Activated CD8-positive, alpha-beta T cell treated with anti-CD3 and anti-CD28 coated beads, Interleukin-2, amount 10 ng/mL, durations not matched to agents 7 days and 5 days (primary cell): ENCODE data around the gene GCC1. TPM values are rescaled to one million over a fixed set of nuclear protein-coding genes. Genes with fewer than 3 reads are reported as not detected.

ENCODE experiments used
- ATAC-seq: fragments of 150-1000 bp; cut with Tn5 transposase; one replicate; pipeline ENCODE4 v1.10.0; 2021; ENCODE audit warnings: moderate library complexity
- CTCF ChIA-PET: fragments of 350-600 bp; sonication (Branson Sonifier 250); formaldehyde crosslinking; loops from one replicate; lab custom pipeline; 2021; ENCODE audit warnings: antibody characterized with exemption; lab: Charles Lee
- POLR2A ChIA-PET: fragments of 350-600 bp; sonication (Branson Sonifier 250); formaldehyde crosslinking; loops from one replicate; lab custom pipeline; 2021; ENCODE audit warnings: antibody characterized with exemption; lab: Charles Lee
- DNase-seq: peaks from one replicate; pipeline ENCODE4 v3.0.0-alpha.2; 2020
- H3K27ac Mint-ChIP-seq: one replicate; pipeline ENCODE4 v1.8.0; 2021; ENCODE audit warnings: mild to moderate bottlenecking, mixed read lengths
- H3K27me3 Mint-ChIP-seq: one replicate; pipeline ENCODE4 v1.8.0; 2021; ENCODE audit warnings: low read depth, mixed read lengths
- H3K36me3 Mint-ChIP-seq: one replicate; pipeline ENCODE4 v1.8.0; 2021; ENCODE audit warnings: low read depth, mixed read lengths
- H3K4me1 Mint-ChIP-seq: one replicate; pipeline ENCODE4 v1.8.0; 2021; ENCODE audit warnings: low read depth, mixed read lengths
- H3K4me3 Mint-ChIP-seq: one replicate; pipeline ENCODE4 v1.8.0; 2021; ENCODE audit warnings: mild to moderate bottlenecking, mixed read lengths
- H3K9me3 Mint-ChIP-seq: one replicate; pipeline ENCODE4 v1.8.0; 2022; ENCODE audit warnings: mixed read lengths; ENCODE audit not compliant: insufficient read depth
- total RNA-seq, 2 experiments: library from RNA; stranded (reverse); gene quantifications; one replicate each; pipeline ENCODE4 v1.2.3, GENCODE V29; 2021

The GCC1 gene
- total RNA-seq, 2 experiments from 2014 or later, result 18.0 to 18.6 TPM

GRCh38 chr7:127616724-127617123, 31.3 kb upstream of the GCC1 start:
- CTCF ChIA-PET, result no interaction called here
- Mint-ChIP-seq H3K27me3 (peaks cover 40% of the 10 kb centered on the region), H3K9me3 (no peaks in the 10 kb centered on the region), H3K36me3 (no peaks in the 10 kb centered on the region), H3K27ac (no peak overlapping the region), H3K4me3 (no peak overlapping the region), H3K4me1 (peaks cover 6% of the 10 kb centered on the region)
- DNase-seq, result no peak
- POLR2A ChIA-PET, result no interaction called here
- ATAC-seq, result no peak

GRCh38 chr7:127612263-127612662, 26.9 kb upstream of the GCC1 start:
- DNase-seq (no peak), ATAC-seq (no peak)
- H3K4me1 Mint-ChIP-seq, result no peaks in the 10 kb centered on the region
- no peaks in the 10 kb centered on the region for H3K36me3 Mint-ChIP-seq
- CTCF ChIA-PET, result no interaction called here
- no peak overlapping the region for H3K4me3 Mint-ChIP-seq
- no peaks in the 10 kb centered on the region for H3K9me3 Mint-ChIP-seq
- H3K27me3 Mint-ChIP-seq, result peaks cover 9% of the 10 kb centered on the region
- POLR2A ChIA-PET, result no interaction called here
- H3K27ac Mint-ChIP-seq, result no peak overlapping the region

GRCh38 chr7:127609297-127609696, 23.9 kb upstream of the GCC1 start:
- Mint-ChIP-seq H3K9me3 (no peaks in the 10 kb centered on the region), H3K4me1 (no peaks in the 10 kb centered on the region), H3K27me3 (no peaks in the 10 kb centered on the region), H3K4me3 (no peak overlapping the region), H3K27ac (no peak overlapping the region), H3K36me3 (no peaks in the 10 kb centered on the region)
- CTCF ChIA-PET, result no interaction called here
- ATAC-seq (no peak), DNase-seq (no peak)
- POLR2A ChIA-PET, result no interaction called here

- Mint-ChIP-seq H3K27me3 (no peaks in the 10 kb centered on the region), H3K27ac (no peak overlapping the region), H3K9me3 (no peaks in the 10 kb centered on the region), H3K36me3 (no peaks in the 10 kb centered on the region), H3K4me3 (no peak overlapping the region), H3K4me1 (no peaks in the 10 kb centered on the region)
- DNase-seq, result no peak
- POLR2A ChIA-PET, result no interaction called here
- CTCF ChIA-PET, result interaction anchor here (0.6 to 1.5 kb wide), 2 partner anchors 20 to 159 kb away, joined by 3 read pairs; no protein-coding TSS in a partner anchor
- ATAC-seq, result no peak
Measured at GRCh38 chr7:127608446-127608845, 23.1 kb upstream of the GCC1 start.

- H3K27me3 Mint-ChIP-seq, result peaks cover 3% of the 10 kb centered on the region
- H3K4me1 Mint-ChIP-seq, result no peaks in the 10 kb centered on the region
- ATAC-seq (no peak), DNase-seq (no peak)
- H3K36me3 Mint-ChIP-seq, result no peaks in the 10 kb centered on the region
- CTCF ChIA-PET, result no interaction called here
- no peak overlapping the region for H3K4me3 Mint-ChIP-seq
- H3K9me3 Mint-ChIP-seq, result no peaks in the 10 kb centered on the region
- POLR2A ChIA-PET, result no interaction called here
- no peak overlapping the region for H3K27ac Mint-ChIP-seq
Measured at GRCh38 chr7:127600885-127601284, 15.5 kb upstream of the GCC1 start.

GRCh38 chr7:127598318-127598717, 12.9 kb upstream of the GCC1 start:
- Mint-ChIP-seq H3K9me3 (no peaks in the 10 kb centered on the region), H3K36me3 (no peaks in the 10 kb centered on the region), H3K4me3 (no peak overlapping the region), H3K4me1 (no peaks in the 10 kb centered on the region), H3K27ac (no peak overlapping the region), H3K27me3 (peaks cover 3% of the 10 kb centered on the region)
- CTCF ChIA-PET, result interaction anchor here (1.5 kb wide), 1 partner anchor 13 kb away, joined by 3 read pairs; the partner anchor contains the start of gene GCC1
- POLR2A ChIA-PET, result no interaction called here
- ATAC-seq (no peak), DNase-seq (no peak)

GRCh38 chr7:127595737-127596136, 10.3 kb upstream of the GCC1 start:
- H3K27me3 Mint-ChIP-seq, result peaks cover 3% of the 10 kb centered on the region
- DNase-seq, result no peak

GRCh38 chr7:127594490-127594889, 9.1 kb upstream of the GCC1 start:
- Mint-ChIP-seq H3K4me3 (no peak overlapping the region), H3K27ac (no peak overlapping the region), H3K27me3 (peaks cover 3% of the 10 kb centered on the region), H3K4me1 (peaks cover 6% of the 10 kb centered on the region), H3K36me3 (peaks cover 21% of the 10 kb centered on the region), H3K9me3 (no peaks in the 10 kb centered on the region)
- ChIA-PET POLR2A (no interaction called here), CTCF (no interaction called here)
- no peak for ATAC-seq
- DNase-seq, result no peak

More at GRCh38 chr7:127595737-127596136, 10.3 kb upstream of the GCC1 start:
- Mint-ChIP-seq H3K36me3 (peaks cover 10% of the 10 kb centered on the region), H3K4me3 (no peak overlapping the region), H3K9me3 (no peaks in the 10 kb centered on the region), H3K4me1 (no peaks in the 10 kb centered on the region), H3K27ac (no peak overlapping the region)
- no peak for ATAC-seq
- POLR2A ChIA-PET, result interaction anchor here (1.1 kb wide), 1 partner anchor 10 kb away, joined by 4 read pairs; the partner anchor contains the start of gene GCC1
- CTCF ChIA-PET, result no interaction called here

- Mint-ChIP-seq H3K27me3 (peaks cover 3% of the 10 kb centered on the region), H3K27ac (no peak overlapping the region), H3K4me3 (no peak overlapping the region), H3K4me1 (peaks cover 11% of the 10 kb centered on the region), H3K9me3 (no peaks in the 10 kb centered on the region), H3K36me3 (peaks cover 22% of the 10 kb centered on the region)
- ChIA-PET POLR2A (no interaction called here), CTCF (no interaction called here)
- no peak for ATAC-seq
- DNase-seq, result no peak
Measured at GRCh38 chr7:127592550-127592949, 7.2 kb upstream of the GCC1 start.

- Mint-ChIP-seq H3K4me1 (peaks cover 15% of the 10 kb centered on the region), H3K4me3 (no peak overlapping the region), H3K9me3 (no peaks in the 10 kb centered on the region), H3K27ac (no peak overlapping the region), H3K27me3 (no peaks in the 10 kb centered on the region), H3K36me3 (peaks cover 22% of the 10 kb centered on the region)
- ChIA-PET CTCF (no interaction called here), POLR2A (no interaction called here)
- DNase-seq, result no peak
- ATAC-seq, result no peak
Measured at GRCh38 chr7:127591591-127591990, 6.2 kb upstream of the GCC1 start.

GRCh38 chr7:127591189-127591588, 5.8 kb upstream of the GCC1 start:
- H3K9me3 Mint-ChIP-seq, result no peaks in the 10 kb centered on the region
- CTCF ChIA-PET, result no interaction called here
- H3K4me1 Mint-ChIP-seq, result peaks cover 15% of the 10 kb centered on the region
- POLR2A ChIA-PET, result no interaction called here
- H3K27me3 Mint-ChIP-seq, result no peaks in the 10 kb centered on the region
- DNase-seq (no peak), ATAC-seq (no peak)
- no peak overlapping the region for H3K27ac Mint-ChIP-seq
- H3K36me3 Mint-ChIP-seq, result peaks cover 22% of the 10 kb centered on the region
- H3K4me3 Mint-ChIP-seq, result no peak overlapping the region

- Mint-ChIP-seq H3K27ac (peak overlapping the region; percentile 60), H3K4me3 (peak overlapping the region; percentile 85), H3K4me1 (peaks cover 22% of the 10 kb centered on the region), H3K9me3 (no peaks in the 10 kb centered on the region), H3K36me3 (peaks cover 22% of the 10 kb centered on the region), H3K27me3 (no peaks in the 10 kb centered on the region)
- DNase-seq, result no peak
- no peak for ATAC-seq
- POLR2A ChIA-PET, result no interaction called here
- CTCF ChIA-PET, result no interaction called here
Measured at GRCh38 chr7:127589896-127590295, 4.5 kb upstream of the GCC1 start.
